ENCODE results near the gene ZG16. TPM values are rescaled to one million over a fixed set of nuclear protein-coding genes. Genes with fewer than 3 reads are reported as not detected.
"Not testable (repeated sequence)": the region's sequence is repeated elsewhere in the genome, so short reads cannot be mapped to it uniquely, and the experiment has no call there.

Gene ZG16
- total RNA-seq, 1 experiment from 2014 or later = not detected

GRCh38 chr16:29743827-29744531 lies 34.1 kb upstream of the ZG16 start:
- no peak overlapping the region for H3K27ac ChIP-seq
- no peaks in the 10 kb centered on the region for H3K4me1 ChIP-seq (replicated peaks)
- H3K9me3 ChIP-seq (replicated peaks) = no peaks in the 10 kb centered on the region
- H3K27me3 ChIP-seq (replicated peaks) = no peaks in the 10 kb centered on the region
- H3K4me3 ChIP-seq = no peak overlapping the region
- no peaks in the 10 kb centered on the region for H3K36me3 ChIP-seq
- no peak for DNase-seq (ENCODE audit: low read depth in 1 of 2, low spot score in 2 of 2)

- Histone ChIP-seq H3K36me3 (no peaks in the 10 kb centered on the region), H3K9me3 (replicated peaks) (no peaks in the 10 kb centered on the region), H3K4me3 (no peak overlapping the region), H3K27ac (no peak overlapping the region), H3K27me3 (replicated peaks) (no peaks in the 10 kb centered on the region), H3K4me1 (replicated peaks) (no peaks in the 10 kb centered on the region)
- no peak for DNase-seq (ENCODE audit: low read depth in 1 of 2, low spot score in 2 of 2)
Observed at GRCh38 chr16:29744541-29745101, 33.4 kb upstream of the ZG16 start.

- no peak for DNase-seq (ENCODE audit: low read depth in 1 of 2, low spot score in 2 of 2)
- no peaks in the 10 kb centered on the region for H3K36me3 ChIP-seq
- no peaks in the 10 kb centered on the region for H3K27me3 ChIP-seq (replicated peaks)
- H3K4me3 ChIP-seq = no peak overlapping the region
- H3K4me1 ChIP-seq (replicated peaks) = no peaks in the 10 kb centered on the region
- no peak overlapping the region for H3K27ac ChIP-seq
- no peaks in the 10 kb centered on the region for H3K9me3 ChIP-seq (replicated peaks)
Observed at GRCh38 chr16:29745121-29745852, 32.8 kb upstream of the ZG16 start.

- H3K9me3 ChIP-seq (replicated peaks) = no peaks in the 10 kb centered on the region
- DNase-seq (ENCODE audit: low read depth in 1 of 2, low spot score in 2 of 2) = no peak
- H3K4me1 ChIP-seq (replicated peaks) = no peaks in the 10 kb centered on the region
- no peak within 1 kb of the TSS for H3K4me3 ChIP-seq
- H3K27me3 ChIP-seq (replicated peaks) = no peaks in the 10 kb centered on the region
- no peak within 1 kb of the TSS for H3K27ac ChIP-seq
- H3K36me3 ChIP-seq = no peaks in the 10 kb centered on the region
Observed at GRCh38 chr16:29745853-29746345, 32.2 kb upstream of the ZG16 start, which contains the start of gene C16orf54. C16orf54 (minus strand) TSS chr16:29745990; CDS start chr16:29744951, 1,039 bp downstream.

GRCh38 chr16:29746518-29746917 lies 31.5 kb upstream of the ZG16 start:
- H3K27me3 ChIP-seq (replicated peaks); H3K9me3 ChIP-seq (replicated peaks); H3K27ac ChIP-seq; DNase-seq (ENCODE audit: low read depth in 1 of 2, low spot score in 2 of 2); H3K4me3 ChIP-seq; H3K4me1 ChIP-seq (replicated peaks); H3K36me3 ChIP-seq: not testable (repeated sequence)

GRCh38 chr16:29747947-29748759 lies 29.9 kb upstream of the ZG16 start:
- DNase-seq (ENCODE audit: low read depth in 1 of 2, low spot score in 2 of 2) = no peak
- H3K9me3 ChIP-seq (replicated peaks) = no peaks in the 10 kb centered on the region
- no peak overlapping the region for H3K27ac ChIP-seq

GRCh38 chr16:29748760-29749149 lies 29.3 kb upstream of the ZG16 start:
- H3K27ac ChIP-seq; H3K9me3 ChIP-seq (replicated peaks); H3K36me3 ChIP-seq; H3K4me1 ChIP-seq (replicated peaks); H3K27me3 ChIP-seq (replicated peaks); H3K4me3 ChIP-seq; DNase-seq (ENCODE audit: low read depth in 1 of 2, low spot score in 2 of 2): not testable (repeated sequence)

More at GRCh38 chr16:29747947-29748759, 29.9 kb upstream of the ZG16 start:
- no peaks in the 10 kb centered on the region for H3K4me1 ChIP-seq (replicated peaks)
- H3K36me3 ChIP-seq = no peaks in the 10 kb centered on the region
- no peaks in the 10 kb centered on the region for H3K27me3 ChIP-seq (replicated peaks)
- H3K4me3 ChIP-seq = no peak overlapping the region

- H3K36me3 ChIP-seq = no peaks in the 10 kb centered on the region
- no peak overlapping the region for H3K4me3 ChIP-seq
- H3K27me3 ChIP-seq (replicated peaks) = no peaks in the 10 kb centered on the region
- no peak overlapping the region for H3K27ac ChIP-seq
- no peaks in the 10 kb centered on the region for H3K9me3 ChIP-seq (replicated peaks)
- H3K4me1 ChIP-seq (replicated peaks) = no peaks in the 10 kb centered on the region
- no peak for DNase-seq (ENCODE audit: low read depth in 1 of 2, low spot score in 2 of 2)
Observed at GRCh38 chr16:29753516-29753915, 24.5 kb upstream of the ZG16 start.

- H3K27ac ChIP-seq = no peak overlapping the region
- no peaks in the 10 kb centered on the region for H3K4me1 ChIP-seq (replicated peaks)
- H3K27me3 ChIP-seq (replicated peaks) = no peaks in the 10 kb centered on the region
- no peaks in the 10 kb centered on the region for H3K9me3 ChIP-seq (replicated peaks)
- H3K36me3 ChIP-seq = no peaks in the 10 kb centered on the region
- no peak for DNase-seq (ENCODE audit: low read depth in 1 of 2, low spot score in 2 of 2)
- no peak overlapping the region for H3K4me3 ChIP-seq
Observed at GRCh38 chr16:29756654-29757053, 21.4 kb upstream of the ZG16 start.

GRCh38 chr16:29757086-29757485 lies 21.0 kb upstream of the ZG16 start:
- H3K27ac ChIP-seq; H3K4me3 ChIP-seq; DNase-seq (ENCODE audit: low read depth in 1 of 2, low spot score in 2 of 2); H3K36me3 ChIP-seq; H3K27me3 ChIP-seq (replicated peaks); H3K9me3 ChIP-seq (replicated peaks); H3K4me1 ChIP-seq (replicated peaks): not testable (repeated sequence)

- DNase-seq (ENCODE audit: low read depth in 1 of 2, low spot score in 2 of 2) = no peak
- Histone ChIP-seq H3K36me3 (no peaks in the 10 kb centered on the region), H3K4me3 (no peak overlapping the region), H3K4me1 (replicated peaks) (no peaks in the 10 kb centered on the region), H3K27me3 (replicated peaks) (no peaks in the 10 kb centered on the region; the same call in 1 of the 2 replicates), H3K27ac (no peak overlapping the region), H3K9me3 (replicated peaks) (no peaks in the 10 kb centered on the region)
Observed at GRCh38 chr16:29757950-29758466, 20.0 kb upstream of the ZG16 start.

GRCh38 chr16:29760567-29761279 lies 17.3 kb upstream of the ZG16 start:
- DNase-seq (ENCODE audit: low read depth in 1 of 2, low spot score in 2 of 2) = no peak
- Histone ChIP-seq H3K27ac (no peak overlapping the region), H3K27me3 (replicated peaks) (no peaks in the 10 kb centered on the region; the same call in 1 of the 2 replicates), H3K9me3 (replicated peaks) (no peaks in the 10 kb centered on the region), H3K36me3 (no peaks in the 10 kb centered on the region), H3K4me1 (replicated peaks) (no peaks in the 10 kb centered on the region), H3K4me3 (no peak overlapping the region)

GRCh38 chr16:29761280-29761651 lies 16.8 kb upstream of the ZG16 start:
- H3K4me3 ChIP-seq; H3K27ac ChIP-seq; H3K27me3 ChIP-seq (replicated peaks); H3K36me3 ChIP-seq; DNase-seq (ENCODE audit: low read depth in 1 of 2, low spot score in 2 of 2); H3K4me1 ChIP-seq (replicated peaks); H3K9me3 ChIP-seq (replicated peaks): not testable (repeated sequence)
